OCI-LY1 (cell line): ENCODE results near the gene EFCAB7.

ENCODE experiments used
- H2AFZ ChIP-seq: fragments of 200-600 bp; sonication (generic), shearing (Covaris generic); 2 replicates; pipeline ENCODE4 v1.6.0; 2014; ENCODE audit warnings: antibody characterized with exemption, mild to moderate bottlenecking, low read length
- H3F3A ChIP-seq: fragments of 200-600 bp; sonication (generic), shearing (Covaris generic); 2 replicates; pipeline ENCODE4 v1.6.0; 2014; ENCODE audit warnings: mild to moderate bottlenecking, antibody characterized with exemption, low read length, moderate library complexity; ENCODE audit not compliant: insufficient read depth
- H3K27ac ChIP-seq: fragments of 200-600 bp; sonication (generic); 2 replicates; pipeline ENCODE4 v1.5.1; 2014; ENCODE audit warnings: low read length, mixed run types, mild to moderate bottlenecking, low read depth; ENCODE audit not compliant: poor library complexity, severe bottlenecking
- H3K27me3 ChIP-seq: fragments of 200-600 bp; sonication (generic); 2 replicates; pipeline ENCODE4 v1.6.0; 2014; ENCODE audit warnings: antibody characterized with exemption, mild to moderate bottlenecking, low read length, moderate library complexity; ENCODE audit not compliant: insufficient read depth
- H3K36me3 ChIP-seq: fragments of 200-600 bp; sonication (generic); 2 replicates; pipeline ENCODE4 v1.6.1; 2014; ENCODE audit warnings: mild to moderate bottlenecking, antibody characterized with exemption, low read length, moderate library complexity, mixed read lengths; ENCODE audit not compliant: insufficient read depth
- H3K4me1 ChIP-seq: fragments of 200-600 bp; sonication (generic); 2 replicates; pipeline ENCODE4 v1.5.1; 2014; ENCODE audit warnings: mild to moderate bottlenecking, low read length, moderate library complexity; ENCODE audit not compliant: insufficient read depth, severe bottlenecking
- H3K4me2 ChIP-seq: fragments of 200-600 bp; sonication (generic), shearing (Covaris generic); 2 replicates; pipeline ENCODE4 v1.6.1; 2014; ENCODE audit warnings: low read length
- H3K4me3 ChIP-seq: fragments of 200-600 bp; sonication (generic); 2 replicates; pipeline ENCODE4 v1.5.1; 2014; ENCODE audit warnings: low read length, low read depth, mild to moderate bottlenecking, mixed read lengths; ENCODE audit not compliant: poor library complexity, severe bottlenecking
- H3K79me2 ChIP-seq: fragments of 200-600 bp; shearing (Covaris generic); 2 replicates; pipeline ENCODE4 v1.6.1; 2016; ENCODE audit warnings: mixed run types, low read length, mixed read lengths; ENCODE audit not compliant: insufficient read depth
- H3K9ac ChIP-seq: fragments of 200-600 bp; sonication (generic), shearing (Covaris generic); 2 replicates; pipeline ENCODE4 v1.6.1; 2014; ENCODE audit warnings: mild to moderate bottlenecking, low read length, mixed read lengths
- H3K9me2 ChIP-seq: fragments of 200-600 bp; sonication (generic), shearing (Covaris generic); 2 replicates; pipeline ENCODE4 v1.6.1; 2014; ENCODE audit warnings: low read depth, mild to moderate bottlenecking, low read length, mixed read lengths
- H3K9me3 ChIP-seq: fragments of 200-600 bp; shearing (Covaris generic); 2 replicates; pipeline ENCODE4 v1.6.1; 2014; ENCODE audit warnings: low read length, mixed read lengths
- H4K20me1 ChIP-seq: fragments of 200-600 bp; sonication (generic), shearing (Covaris generic); 2 replicates; pipeline ENCODE4 v1.6.0; 2016; ENCODE audit warnings: mild to moderate bottlenecking, low read length; ENCODE audit not compliant: insufficient read depth
- EZH2 ChIP-seq: fragments of 200-600 bp; sonication (generic), shearing (Covaris generic); IDR thresholded peaks from 2 replicates; pipeline ENCODE4 v1.8.0; 2017; ENCODE audit warnings: borderline replicate concordance, mixed run types, mild to moderate bottlenecking, antibody characterized with exemption, low read length, moderate library complexity, mixed read lengths
- TF ChIP-seq, protein P1 (sequence below): fragments of 200-600 bp; sonication (generic), shearing (Covaris generic); IDR thresholded peaks from 2 replicates; pipeline ENCODE4 v1.5.1; 2017; ENCODE audit warnings: mild to moderate bottlenecking, antibody characterized with exemption, low read length, moderate library complexity, mixed read lengths

EFCAB7 gene

GRCh38 chr1:63498106-63498505 lies 25.2 kb upstream of the EFCAB7 start:
- H3K36me3 ChIP-seq = peaks cover 16% of the 10 kb centered on the region
- 0 out of 2 replicates have a peak, but pooled peaks cover 3% of the 10 kb centered on the region for H3K79me2 ChIP-seq
- no peak overlapping the region for H3K9ac ChIP-seq

DNA sequence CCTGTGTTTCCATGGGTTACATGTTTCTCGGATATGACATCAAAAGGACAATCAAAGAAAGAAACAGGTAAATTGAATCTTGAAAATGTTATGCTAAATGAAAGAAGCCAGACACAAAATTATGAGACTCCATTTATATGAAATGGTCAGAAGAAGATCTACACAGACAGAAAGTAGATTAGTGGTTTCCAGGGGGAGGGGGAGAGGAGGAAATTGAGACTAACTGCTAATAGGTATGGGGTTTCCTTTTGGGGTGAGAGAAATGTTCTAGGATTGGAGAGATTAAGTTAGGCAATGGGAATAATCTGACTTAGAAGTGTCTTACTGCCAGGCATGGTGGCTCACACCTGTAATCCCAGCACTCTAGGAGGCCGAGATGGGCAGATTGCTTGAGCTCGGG lies 22.1 kb upstream of the EFCAB7 start:
- TF ChIP-seq EZH2 = no peak
- Histone ChIP-seq H3K27me3 (no peaks in the 10 kb centered on the region), H3K4me2 (no peak overlapping the region), H3K27ac (no peak overlapping the region), H3K9me3 (0 out of 2 replicates have a peak, but pooled peaks cover 2% of the 10 kb centered on the region), H2AFZ (no peak overlapping the region), H3K4me1 (no peaks in the 10 kb centered on the region), H3F3A (no peaks in the 10 kb centered on the region), H3K9ac (no peak overlapping the region), H3K36me3 (peaks cover 17% of the 10 kb centered on the region), H3K4me3 (no peak overlapping the region), H3K9me2 (no peaks in the 10 kb centered on the region), H3K79me2 (no peaks in the 10 kb centered on the region), H4K20me1 (no peaks in the 10 kb centered on the region)

More at GRCh38 chr1:63498106-63498505, 25.2 kb upstream of the EFCAB7 start:
- Histone ChIP-seq H3K27me3 (no peaks in the 10 kb centered on the region), H2AFZ (no peak overlapping the region), H3K9me2 (no peaks in the 10 kb centered on the region), H3F3A (no peaks in the 10 kb centered on the region), H3K9me3 (0 out of 2 replicates have a peak, but pooled peaks cover 2% of the 10 kb centered on the region), H4K20me1 (no peaks in the 10 kb centered on the region), H3K4me1 (no peaks in the 10 kb centered on the region), H3K27ac (no peak overlapping the region), H3K4me3 (no peak overlapping the region), H3K4me2 (no peak overlapping the region)
- TF ChIP-seq, protein P1, sequence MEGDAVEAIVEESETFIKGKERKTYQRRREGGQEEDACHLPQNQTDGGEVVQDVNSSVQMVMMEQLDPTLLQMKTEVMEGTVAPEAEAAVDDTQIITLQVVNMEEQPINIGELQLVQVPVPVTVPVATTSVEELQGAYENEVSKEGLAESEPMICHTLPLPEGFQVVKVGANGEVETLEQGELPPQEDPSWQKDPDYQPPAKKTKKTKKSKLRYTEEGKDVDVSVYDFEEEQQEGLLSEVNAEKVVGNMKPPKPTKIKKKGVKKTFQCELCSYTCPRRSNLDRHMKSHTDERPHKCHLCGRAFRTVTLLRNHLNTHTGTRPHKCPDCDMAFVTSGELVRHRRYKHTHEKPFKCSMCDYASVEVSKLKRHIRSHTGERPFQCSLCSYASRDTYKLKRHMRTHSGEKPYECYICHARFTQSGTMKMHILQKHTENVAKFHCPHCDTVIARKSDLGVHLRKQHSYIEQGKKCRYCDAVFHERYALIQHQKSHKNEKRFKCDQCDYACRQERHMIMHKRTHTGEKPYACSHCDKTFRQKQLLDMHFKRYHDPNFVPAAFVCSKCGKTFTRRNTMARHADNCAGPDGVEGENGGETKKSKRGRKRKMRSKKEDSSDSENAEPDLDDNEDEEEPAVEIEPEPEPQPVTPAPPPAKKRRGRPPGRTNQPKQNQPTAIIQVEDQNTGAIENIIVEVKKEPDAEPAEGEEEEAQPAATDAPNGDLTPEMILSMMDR = no peak
- no peak for TF ChIP-seq EZH2

GRCh38 chr1:63506782-63507181 lies 16.5 kb upstream of the EFCAB7 start:
- H3K4me1 ChIP-seq = no peaks in the 10 kb centered on the region
- no peak overlapping the region for H3K4me2 ChIP-seq
- H3F3A ChIP-seq = no peaks in the 10 kb centered on the region
- no peaks in the 10 kb centered on the region for H3K27me3 ChIP-seq
- H3K9me2 ChIP-seq = no peaks in the 10 kb centered on the region
- H4K20me1 ChIP-seq = no peaks in the 10 kb centered on the region
- H3K79me2 ChIP-seq = peaks cover 4% of the 10 kb centered on the region; the same call in 1 of the 2 replicates
- H3K27ac ChIP-seq = no peak overlapping the region
- H3K36me3 ChIP-seq = peaks cover 32% of the 10 kb centered on the region
- no peak overlapping the region for H3K4me3 ChIP-seq
- no peak overlapping the region for H3K9ac ChIP-seq
- no peak overlapping the region for H2AFZ ChIP-seq
- TF ChIP-seq, protein P1 = no peak
- 0 out of 2 replicates have a peak, but pooled peaks cover 2% of the 10 kb centered on the region for H3K9me3 ChIP-seq

GRCh38 chr1:63509718-63510117 lies 13.6 kb upstream of the EFCAB7 start:
- Histone ChIP-seq H3K4me1 (no peaks in the 10 kb centered on the region), H3K79me2 (peaks cover 16% of the 10 kb centered on the region), H3K9me3 (peaks cover 3% of the 10 kb centered on the region; the same call in 1 of the 2 replicates), H3K4me2 (no peak overlapping the region), H3K36me3 (peaks cover 37% of the 10 kb centered on the region), H2AFZ (no peak overlapping the region), H3K9me2 (no peaks in the 10 kb centered on the region), H4K20me1 (no peaks in the 10 kb centered on the region), H3F3A (no peaks in the 10 kb centered on the region), H3K27ac (no peak overlapping the region), H3K27me3 (no peaks in the 10 kb centered on the region), H3K9ac (no peak overlapping the region), H3K4me3 (no peak overlapping the region)
- TF ChIP-seq, protein P1 = no peak
- TF ChIP-seq EZH2 = no peak
